ENCODE data around the gene KIAA0586. TPM values are rescaled to one million over a fixed set of nuclear protein-coding genes. Genes with fewer than 3 reads are reported as not detected.

The KIAA0586 gene
- total and polyA plus RNA-seq, 10 of the 15 experiments (the other 5 are each of a cell fraction or from before 2014, with no cell fraction given): 7.1 to 27.6 (median 19.1) TPM

DNA sequence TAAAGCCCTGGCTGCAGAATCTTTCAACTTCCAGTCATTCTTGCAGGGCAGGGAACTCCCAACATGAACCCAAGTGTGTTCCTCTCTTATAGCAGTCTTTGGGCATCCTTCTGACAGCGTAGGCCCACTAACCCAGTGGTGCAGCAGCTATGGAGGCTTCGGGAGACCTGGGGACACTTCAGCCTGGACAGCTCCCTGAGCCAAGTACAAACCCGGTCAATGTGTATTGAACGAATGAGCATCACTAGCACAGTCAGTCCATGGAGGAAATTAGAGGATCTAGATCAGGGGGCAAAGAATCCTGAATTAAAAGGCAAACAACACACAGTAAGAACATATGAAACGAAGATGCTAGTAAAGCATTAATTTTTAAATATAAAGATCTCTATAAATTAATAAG, 41.8 kb downstream of the KIAA0586 start:
- BruUV-seq (replicated peaks): no TSS peak
- H3K4me3 ChIP-seq: no peak overlapping the region
- no peaks in the 10 kb centered on the region for H3K27me3 ChIP-seq (replicated peaks in 1 of 2; ENCODE audit: control insufficient read depth in 2 of 2, insufficient read depth in 2 of 2, low read length in 1 of 2)
- SMC1A ChIA-PET (ENCODE audit: uncharacterized antibody, unreplicated experiment): interaction anchor here (0.6 kb wide), 1 partner anchor 346 kb away, joined by 3 read pairs; no protein-coding TSS in a partner anchor
- H2AFZ ChIP-seq (ENCODE audit: control insufficient read depth, low read depth, low read length): no peak overlapping the region
- CTCF ChIA-PET: no interaction called here
- no peak for ATAC-seq
- H3K9me3 ChIP-seq (replicated peaks; ENCODE audit: control insufficient read depth, insufficient read depth, low read length): no peaks in the 10 kb centered on the region
- no peak overlapping the region for H3K9ac ChIP-seq (ENCODE audit: control insufficient read depth, insufficient read depth, low read length)
- RAD21 ChIA-PET (ENCODE audit: unreplicated experiment): no interaction called here
- no peak for TF ChIP-seq GATAD2B (conservative IDR thresholded peaks at IDR 0.05; ENCODE audit: low read depth)
- no peak for TF ChIP-seq PAX8 (IDR thresholded peaks at IDR 0.05)
- no peak for TF ChIP-seq JUNB (IDR thresholded peaks at IDR 0.05)
- TF ChIP-seq RUNX3 (IDR thresholded peaks at IDR 0.05; ENCODE audit: low read length): no peak
- no peak for TF ChIP-seq ZSCAN29 (IDR thresholded peaks at IDR 0.05)
- TF ChIP-seq, protein P1, sequence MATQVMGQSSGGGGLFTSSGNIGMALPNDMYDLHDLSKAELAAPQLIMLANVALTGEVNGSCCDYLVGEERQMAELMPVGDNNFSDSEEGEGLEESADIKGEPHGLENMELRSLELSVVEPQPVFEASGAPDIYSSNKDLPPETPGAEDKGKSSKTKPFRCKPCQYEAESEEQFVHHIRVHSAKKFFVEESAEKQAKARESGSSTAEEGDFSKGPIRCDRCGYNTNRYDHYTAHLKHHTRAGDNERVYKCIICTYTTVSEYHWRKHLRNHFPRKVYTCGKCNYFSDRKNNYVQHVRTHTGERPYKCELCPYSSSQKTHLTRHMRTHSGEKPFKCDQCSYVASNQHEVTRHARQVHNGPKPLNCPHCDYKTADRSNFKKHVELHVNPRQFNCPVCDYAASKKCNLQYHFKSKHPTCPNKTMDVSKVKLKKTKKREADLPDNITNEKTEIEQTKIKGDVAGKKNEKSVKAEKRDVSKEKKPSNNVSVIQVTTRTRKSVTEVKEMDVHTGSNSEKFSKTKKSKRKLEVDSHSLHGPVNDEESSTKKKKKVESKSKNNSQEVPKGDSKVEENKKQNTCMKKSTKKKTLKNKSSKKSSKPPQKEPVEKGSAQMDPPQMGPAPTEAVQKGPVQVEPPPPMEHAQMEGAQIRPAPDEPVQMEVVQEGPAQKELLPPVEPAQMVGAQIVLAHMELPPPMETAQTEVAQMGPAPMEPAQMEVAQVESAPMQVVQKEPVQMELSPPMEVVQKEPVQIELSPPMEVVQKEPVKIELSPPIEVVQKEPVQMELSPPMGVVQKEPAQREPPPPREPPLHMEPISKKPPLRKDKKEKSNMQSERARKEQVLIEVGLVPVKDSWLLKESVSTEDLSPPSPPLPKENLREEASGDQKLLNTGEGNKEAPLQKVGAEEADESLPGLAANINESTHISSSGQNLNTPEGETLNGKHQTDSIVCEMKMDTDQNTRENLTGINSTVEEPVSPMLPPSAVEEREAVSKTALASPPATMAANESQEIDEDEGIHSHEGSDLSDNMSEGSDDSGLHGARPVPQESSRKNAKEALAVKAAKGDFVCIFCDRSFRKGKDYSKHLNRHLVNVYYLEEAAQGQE (IDR thresholded peaks at IDR 0.05; ENCODE audit: low read depth, low read length): no peak
- TF ChIP-seq, protein P2, sequence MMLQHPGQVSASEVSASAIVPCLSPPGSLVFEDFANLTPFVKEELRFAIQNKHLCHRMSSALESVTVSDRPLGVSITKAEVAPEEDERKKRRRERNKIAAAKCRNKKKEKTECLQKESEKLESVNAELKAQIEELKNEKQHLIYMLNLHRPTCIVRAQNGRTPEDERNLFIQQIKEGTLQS (IDR thresholded peaks at IDR 0.05; ENCODE audit: borderline replicate concordance, extremely low read depth, low read depth, low read length): no peak
- H3K4me1 ChIP-seq (ENCODE audit: control insufficient read depth, insufficient read depth, low read length): no peaks in the 10 kb centered on the region
- no peak overlapping the region for H3K4me2 ChIP-seq (ENCODE audit: control insufficient read depth, insufficient read depth)
- intact Hi-C loops (cut with micrococcal nuclease; ENCODE audit: unreplicated experiment): no loop called here
- no peak for DNase-seq (ENCODE audit: low read depth, low spot score)
- peaks cover 0 to 12% of the 10 kb centered on the region in 2 experiments; a peak in 3 of 4 replicates for H3K36me3 ChIP-seq (ENCODE audit: control insufficient read depth in 2 of 2, insufficient read depth in 2 of 2, low read length in 1 of 2)
- WGBS (ENCODE audit: insufficient coverage, insufficient replicate concordance, low lambda C conversion rate, missing lambda C conversion rate): 96% methylated on average over 5 of the region's 5 CpGs
- FAIRE-seq: no peak
- H4K20me1 ChIP-seq (ENCODE audit: control insufficient read depth, insufficient read depth): no peaks in the 10 kb centered on the region
- H3K27ac ChIP-seq (ENCODE audit: control insufficient read depth, insufficient read depth): no peak overlapping the region
- POLR2A ChIA-PET: no interaction called here
- H3K79me2 ChIP-seq (ENCODE audit: control insufficient read depth, insufficient read depth, low read length): no peaks in the 10 kb centered on the region
- in situ Hi-C loops (cut with MboI): no loop called here

Measured in GM12878 (cell line).